Activated CD8-positive, alpha-beta memory T cell treated with anti-CD3 and anti-CD28 coated beads, Interleukin-2, amount 10 ng/mL, durations not matched to agents 7 days and 5 days (primary cell): ENCODE measurements around the gene ROBO2. TPM values are rescaled to one million over a fixed set of nuclear protein-coding genes. Genes with fewer than 3 reads are reported as not detected.

Experiments used
- ATAC-seq: fragments of 150-1000 bp; cut with Tn5 transposase; one replicate; pipeline ENCODE4 v1.10.0; 2021; ENCODE audit warnings: moderate library complexity
- CTCF ChIA-PET: fragments of 350-600 bp; sonication (Branson Sonifier 250); formaldehyde crosslinking; loops from one replicate; lab custom pipeline; 2021; ENCODE audit warnings: antibody characterized with exemption; lab: Charles Lee
- DNase-seq: peaks from one replicate; pipeline ENCODE4 v3.0.0-alpha.2; 2020
- H3K27ac Mint-ChIP-seq: one replicate; pipeline ENCODE4 v1.8.0; 2021; ENCODE audit warnings: mild to moderate bottlenecking, mixed read lengths
- H3K27me3 Mint-ChIP-seq: one replicate; pipeline ENCODE4 v1.8.0; 2021; ENCODE audit warnings: mixed read lengths
- H3K36me3 Mint-ChIP-seq: one replicate; pipeline ENCODE4 v1.8.0; 2021; ENCODE audit warnings: mild to moderate bottlenecking, mixed read lengths
- H3K4me1 Mint-ChIP-seq: one replicate; pipeline ENCODE4 v1.8.0; 2021; ENCODE audit warnings: mixed read lengths
- H3K4me3 Mint-ChIP-seq: one replicate; pipeline ENCODE4 v1.8.0; 2021; ENCODE audit warnings: mild to moderate bottlenecking, moderate library complexity, mixed read lengths
- H3K9me3 Mint-ChIP-seq: one replicate; pipeline ENCODE4 v1.8.0; 2022; ENCODE audit warnings: low read depth, mixed read lengths
- total RNA-seq, 2 experiments: library from RNA; stranded (reverse); gene quantifications; one replicate each; pipeline ENCODE4 v1.2.3, GENCODE V29; 2021

ROBO2 gene
- total RNA-seq, 2 experiments from 2014 or later, result not detected

GRCh38 chr3:77150759-77151158, 110.9 kb downstream of the ROBO2 start:
- Mint-ChIP-seq H3K36me3 (no peaks in the 10 kb centered on the region), H3K27me3 (no peaks in the 10 kb centered on the region), H3K4me1 (no peaks in the 10 kb centered on the region), H3K9me3 (peaks cover 9% of the 10 kb centered on the region), H3K27ac (no peak overlapping the region), H3K4me3 (no peak overlapping the region)
- CTCF ChIA-PET, result no interaction called here
- no peak for ATAC-seq
- no peak for DNase-seq

- no peak overlapping the region for H3K27ac Mint-ChIP-seq
- CTCF ChIA-PET, result no interaction called here
- ATAC-seq (no peak), DNase-seq (no peak)
- H3K36me3 Mint-ChIP-seq, result no peaks in the 10 kb centered on the region
- H3K4me3 Mint-ChIP-seq, result no peak overlapping the region
- H3K27me3 Mint-ChIP-seq, result no peaks in the 10 kb centered on the region
- no peaks in the 10 kb centered on the region for H3K4me1 Mint-ChIP-seq
- H3K9me3 Mint-ChIP-seq, result peaks cover 5% of the 10 kb centered on the region
These were observed 119.1 kb downstream of the ROBO2 start for GRCh38 chr3:77158730-77159581.

GRCh38 chr3:77160931-77161497, 121.1 kb downstream of the ROBO2 start:
- Mint-ChIP-seq H3K4me1 (no peaks in the 10 kb centered on the region), H3K9me3 (peaks cover 3% of the 10 kb centered on the region), H3K36me3 (no peaks in the 10 kb centered on the region), H3K27me3 (no peaks in the 10 kb centered on the region), H3K4me3 (no peak overlapping the region), H3K27ac (no peak overlapping the region)
- CTCF ChIA-PET, result no interaction called here
- DNase-seq (no peak), ATAC-seq (no peak)

GRCh38 chr3:77169823-77170222, 129.9 kb downstream of the ROBO2 start:
- no peaks in the 10 kb centered on the region for H3K4me1 Mint-ChIP-seq
- no peak for ATAC-seq
- no peak overlapping the region for H3K4me3 Mint-ChIP-seq
- CTCF ChIA-PET, result no interaction called here
- H3K27ac Mint-ChIP-seq, result no peak overlapping the region
- no peaks in the 10 kb centered on the region for H3K27me3 Mint-ChIP-seq
- no peaks in the 10 kb centered on the region for H3K36me3 Mint-ChIP-seq
- H3K9me3 Mint-ChIP-seq, result peaks cover 2% of the 10 kb centered on the region
- DNase-seq, result no peak

GRCh38 chr3:77171026-77171425, 131.1 kb downstream of the ROBO2 start:
- no peak overlapping the region for H3K4me3 Mint-ChIP-seq
- CTCF ChIA-PET, result no interaction called here
- peaks cover 2% of the 10 kb centered on the region for H3K9me3 Mint-ChIP-seq
- DNase-seq (no peak), ATAC-seq (no peak)
- H3K27me3 Mint-ChIP-seq, result no peaks in the 10 kb centered on the region
- no peak overlapping the region for H3K27ac Mint-ChIP-seq
- H3K36me3 Mint-ChIP-seq, result no peaks in the 10 kb centered on the region
- no peaks in the 10 kb centered on the region for H3K4me1 Mint-ChIP-seq

- DNase-seq (no peak), ATAC-seq (no peak)
- H3K27me3 Mint-ChIP-seq, result no peaks in the 10 kb centered on the region
- H3K27ac Mint-ChIP-seq, result no peak overlapping the region
- no peak overlapping the region for H3K4me3 Mint-ChIP-seq
- H3K4me1 Mint-ChIP-seq, result no peaks in the 10 kb centered on the region
- CTCF ChIA-PET, result no interaction called here
- H3K36me3 Mint-ChIP-seq, result no peaks in the 10 kb centered on the region
- peaks cover 7% of the 10 kb centered on the region for H3K9me3 Mint-ChIP-seq
These were observed 139.9 kb downstream of the ROBO2 start for GRCh38 chr3:77179762-77180161.

GRCh38 chr3:77182341-77182740, 142.4 kb downstream of the ROBO2 start:
- no peaks in the 10 kb centered on the region for H3K36me3 Mint-ChIP-seq
- peaks cover 13% of the 10 kb centered on the region for H3K9me3 Mint-ChIP-seq
- H3K4me1 Mint-ChIP-seq, result no peaks in the 10 kb centered on the region
- no peak overlapping the region for H3K4me3 Mint-ChIP-seq
- no peak overlapping the region for H3K27ac Mint-ChIP-seq
- no peak for ATAC-seq
- CTCF ChIA-PET, result no interaction called here
- DNase-seq, result no peak
- no peaks in the 10 kb centered on the region for H3K27me3 Mint-ChIP-seq

- peaks cover 10% of the 10 kb centered on the region for H3K9me3 Mint-ChIP-seq
- CTCF ChIA-PET, result no interaction called here
- no peaks in the 10 kb centered on the region for H3K36me3 Mint-ChIP-seq
- DNase-seq (no peak), ATAC-seq (no peak)
- no peaks in the 10 kb centered on the region for H3K27me3 Mint-ChIP-seq
- H3K27ac Mint-ChIP-seq, result no peak overlapping the region
- no peak overlapping the region for H3K4me3 Mint-ChIP-seq
- no peaks in the 10 kb centered on the region for H3K4me1 Mint-ChIP-seq
These were observed 146.4 kb downstream of the ROBO2 start for GRCh38 chr3:77186319-77186718.

GRCh38 chr3:77186728-77187127, 146.8 kb downstream of the ROBO2 start:
- H3K9me3 Mint-ChIP-seq, result peaks cover 12% of the 10 kb centered on the region
- H3K27ac Mint-ChIP-seq, result no peak overlapping the region
- CTCF ChIA-PET, result no interaction called here
- H3K27me3 Mint-ChIP-seq, result no peaks in the 10 kb centered on the region
- no peak for ATAC-seq
- H3K4me3 Mint-ChIP-seq, result no peak overlapping the region
- DNase-seq, result no peak
- H3K36me3 Mint-ChIP-seq, result no peaks in the 10 kb centered on the region
- no peaks in the 10 kb centered on the region for H3K4me1 Mint-ChIP-seq

GRCh38 chr3:77188210-77188609, 148.3 kb downstream of the ROBO2 start:
- CTCF ChIA-PET, result no interaction called here
- Mint-ChIP-seq H3K27ac (no peak overlapping the region), H3K4me3 (no peak overlapping the region), H3K36me3 (no peaks in the 10 kb centered on the region), H3K27me3 (no peaks in the 10 kb centered on the region), H3K4me1 (no peaks in the 10 kb centered on the region), H3K9me3 (peaks cover 12% of the 10 kb centered on the region)
- no peak for DNase-seq
- ATAC-seq, result no peak

- Mint-ChIP-seq H3K27ac (no peak overlapping the region), H3K9me3 (peaks cover 12% of the 10 kb centered on the region), H3K4me3 (no peak overlapping the region), H3K36me3 (no peaks in the 10 kb centered on the region), H3K4me1 (no peaks in the 10 kb centered on the region), H3K27me3 (no peaks in the 10 kb centered on the region)
- CTCF ChIA-PET, result no interaction called here
- ATAC-seq (no peak), DNase-seq (no peak)
These were observed 149.4 kb downstream of the ROBO2 start for GRCh38 chr3:77189258-77189657.

- Mint-ChIP-seq H3K36me3 (no peaks in the 10 kb centered on the region), H3K4me1 (no peaks in the 10 kb centered on the region), H3K9me3 (peaks cover 11% of the 10 kb centered on the region), H3K4me3 (no peak overlapping the region), H3K27ac (no peak overlapping the region), H3K27me3 (no peaks in the 10 kb centered on the region)
- ATAC-seq (no peak), DNase-seq (no peak)
- CTCF ChIA-PET, result no interaction called here
These were observed 149.8 kb downstream of the ROBO2 start for GRCh38 chr3:77189684-77190083.

- Mint-ChIP-seq H3K4me1 (no peaks in the 10 kb centered on the region), H3K4me3 (no peak overlapping the region), H3K27ac (no peak overlapping the region), H3K9me3 (peaks cover 8% of the 10 kb centered on the region), H3K36me3 (no peaks in the 10 kb centered on the region), H3K27me3 (no peaks in the 10 kb centered on the region)
- CTCF ChIA-PET, result no interaction called here
- ATAC-seq (no peak), DNase-seq (no peak)
These were observed 150.5 kb downstream of the ROBO2 start for GRCh38 chr3:77190374-77190773.

- Mint-ChIP-seq H3K4me1 (no peaks in the 10 kb centered on the region), H3K27me3 (no peaks in the 10 kb centered on the region), H3K36me3 (no peaks in the 10 kb centered on the region), H3K27ac (no peak overlapping the region), H3K9me3 (peaks cover 5% of the 10 kb centered on the region), H3K4me3 (no peak overlapping the region)
- no peak for ATAC-seq
- DNase-seq, result no peak
- CTCF ChIA-PET, result no interaction called here
These were observed 151.1 kb downstream of the ROBO2 start for GRCh38 chr3:77191014-77191413.
